ENCODE data around the gene TF.

GRCh38 chr3:133834621-133835417 is 88.6 kb downstream of the TF start:
- TF ChIP-seq CTCF (conservative IDR thresholded peaks at IDR 0.05; ENCODE audit: low read length) = no peak
- no peak for TF ChIP-seq EZH2phosphoT487 (IDR thresholded peaks at IDR 0.05; ENCODE audit: borderline replicate concordance, low read depth, low read length)
